DOHH2 (cell line): ENCODE results near the gene CIART.
"Not testable (repeated sequence)": the region's sequence is repeated elsewhere in the genome, so short reads cannot be mapped to it uniquely, and the experiment has no call there.

Experiments
- H3F3A ChIP-seq: fragments of 200-600 bp; sonication (generic), shearing (Covaris generic); 2 replicates; pipeline ENCODE4 v1.6.0; 2016; ENCODE audit warnings: antibody characterized with exemption, mild to moderate bottlenecking; ENCODE audit not compliant: control insufficient read depth, insufficient read depth
- H3K27ac ChIP-seq: fragments of 200-600 bp; sonication (generic); 2 replicates; pipeline ENCODE4 v1.5.1; 2014; ENCODE audit warnings: low read depth, mild to moderate bottlenecking, low read length, moderate library complexity
- H3K27me3 ChIP-seq: fragments of 200-600 bp; sonication (generic); 2 replicates; pipeline ENCODE4 v1.6.1; 2014; ENCODE audit warnings: mild to moderate bottlenecking, low read length, mixed read lengths; ENCODE audit not compliant: control insufficient read depth
- H3K36me3 ChIP-seq: fragments of 200-600 bp; sonication (generic); 2 replicates; pipeline ENCODE4 v1.6.1; 2014; ENCODE audit warnings: mild to moderate bottlenecking, low read length, moderate library complexity, mixed read lengths; ENCODE audit not compliant: control insufficient read depth
- H3K4me1 ChIP-seq: fragments of 200-600 bp; sonication (generic); 2 replicates; pipeline ENCODE4 v1.6.1; 2014; ENCODE audit warnings: mild to moderate bottlenecking, low read length, mixed read lengths; ENCODE audit not compliant: control insufficient read depth
- H3K4me2 ChIP-seq: fragments of 200-600 bp; sonication (generic); 2 replicates; pipeline ENCODE4 v1.6.0; 2014; ENCODE audit warnings: mild to moderate bottlenecking, low read length, moderate library complexity
- H3K4me3 ChIP-seq: fragments of 200-600 bp; sonication (generic); 2 replicates; pipeline ENCODE4 v1.5.1; 2014; ENCODE audit warnings: mild to moderate bottlenecking, low read length, mixed read lengths
- H3K79me2 ChIP-seq: fragments of 200-600 bp; sonication (generic); 2 replicates; pipeline ENCODE4 v1.6.1; 2014; ENCODE audit warnings: mild to moderate bottlenecking, low read length, mixed read lengths; ENCODE audit not compliant: control insufficient read depth
- H3K9me2 ChIP-seq: fragments of 200-600 bp; sonication (generic); replicated peaks from 2 replicates; pipeline ENCODE4 v1.6.1; 2014; ENCODE audit warnings: mild to moderate bottlenecking, low read length, mixed read lengths; ENCODE audit not compliant: control insufficient read depth
- H3K9me3 ChIP-seq: fragments of 200-600 bp; sonication (generic); 2 replicates; pipeline ENCODE4 v1.6.1; 2014; ENCODE audit warnings: antibody characterized with exemption, low read length, mixed read lengths; ENCODE audit not compliant: control insufficient read depth, insufficient read depth
- H4K20me1 ChIP-seq: fragments of 200-600 bp; sonication (generic); 2 replicates; pipeline ENCODE4 v1.6.0; 2014; ENCODE audit warnings: low read depth, mild to moderate bottlenecking, antibody characterized with exemption, low read length, moderate library complexity; ENCODE audit not compliant: control insufficient read depth, insufficient read depth
- CTCF ChIP-seq: fragments of 200-600 bp; sonication (generic); IDR thresholded peaks from one replicate; pipeline ENCODE4 v1.5.1; 2014; ENCODE audit warnings: antibody characterized with exemption, mild to moderate bottlenecking, low read depth, low read length; ENCODE audit not compliant: poor library complexity, severe bottlenecking
- EZH2phosphoT487 ChIP-seq: fragments of 200-600 bp; sonication (generic); IDR thresholded peaks from 2 replicates; pipeline ENCODE4 v1.6.1; 2017; ENCODE audit warnings: borderline replicate concordance, mild to moderate bottlenecking, antibody characterized with exemption, low read length, moderate library complexity, mixed read lengths

Gene CIART

GRCh38 chr1:150302338-150302737 is 20.0 kb downstream of the CIART start:
- TF ChIP-seq EZH2phosphoT487 (no peak), CTCF (no peak)
- H3K27me3 ChIP-seq, result no peaks in the 10 kb centered on the region
- H3F3A ChIP-seq, result no peaks in the 10 kb centered on the region
- no peaks in the 10 kb centered on the region for H4K20me1 ChIP-seq
- H3K79me2 ChIP-seq, result peaks cover 48% of the 10 kb centered on the region
- peaks cover 72% of the 10 kb centered on the region for H3K36me3 ChIP-seq
- no peak overlapping the region for H3K27ac ChIP-seq
- no peaks in the 10 kb centered on the region for H3K9me2 ChIP-seq
- no peaks in the 10 kb centered on the region for H3K9me3 ChIP-seq
- H3K4me3 ChIP-seq, result no peak overlapping the region
- no peak overlapping the region for H3K4me2 ChIP-seq
- no peaks in the 10 kb centered on the region for H3K4me1 ChIP-seq

DNA sequence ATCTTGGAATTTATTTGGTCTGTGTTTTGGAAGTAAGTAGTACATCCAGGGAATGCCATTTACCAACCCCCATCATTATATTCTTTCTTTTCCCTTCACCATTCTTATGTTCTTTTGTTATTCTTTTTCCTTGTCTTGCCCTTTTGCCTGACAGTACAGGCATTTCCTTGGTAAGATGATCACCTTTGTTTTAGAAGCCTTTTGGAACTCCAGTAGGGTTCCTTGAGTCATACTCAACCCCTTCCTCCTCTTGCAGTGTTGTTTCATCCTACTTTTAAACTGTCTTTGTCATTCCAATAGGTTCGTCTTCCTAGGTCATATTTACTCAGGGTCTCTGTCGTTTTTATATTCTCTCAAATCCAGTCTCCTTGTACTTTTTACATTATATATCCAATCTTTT is 20.5 kb downstream of the CIART start:
- no peaks in the 10 kb centered on the region for H3K27me3 ChIP-seq

GRCh38 chr1:150308585-150308984 is 26.2 kb downstream of the CIART start:
- not testable (repeated sequence) for H3K4me3 ChIP-seq, H3K79me2 ChIP-seq, H3K9me3 ChIP-seq, H4K20me1 ChIP-seq, H3K9me2 ChIP-seq, H3K4me2 ChIP-seq, H3K27ac ChIP-seq, H3K27me3 ChIP-seq
- peaks cover 37% of the 10 kb centered on the region for H3K36me3 ChIP-seq
- peaks cover 14% of the 10 kb centered on the region for H3K4me1 ChIP-seq
- peaks cover 20% of the 10 kb centered on the region for H3F3A ChIP-seq

More for the DNA sequence above, 20.5 kb downstream of the CIART start:
- no peak overlapping the region for H3K4me3 ChIP-seq
- no peak overlapping the region for H3K4me2 ChIP-seq
- no peaks in the 10 kb centered on the region for H4K20me1 ChIP-seq
- no peaks in the 10 kb centered on the region for H3K4me1 ChIP-seq
- peaks cover 2% of the 10 kb centered on the region; the same call in 1 of the 2 replicates for H3F3A ChIP-seq
- H3K79me2 ChIP-seq, result peaks cover 42% of the 10 kb centered on the region
- H3K27ac ChIP-seq, result no peak overlapping the region
- H3K9me2 ChIP-seq, result no peaks in the 10 kb centered on the region
- H3K36me3 ChIP-seq, result peaks cover 72% of the 10 kb centered on the region
- H3K9me3 ChIP-seq, result no peaks in the 10 kb centered on the region
- TF ChIP-seq EZH2phosphoT487, result no peak
- no peak for TF ChIP-seq CTCF

DNA sequence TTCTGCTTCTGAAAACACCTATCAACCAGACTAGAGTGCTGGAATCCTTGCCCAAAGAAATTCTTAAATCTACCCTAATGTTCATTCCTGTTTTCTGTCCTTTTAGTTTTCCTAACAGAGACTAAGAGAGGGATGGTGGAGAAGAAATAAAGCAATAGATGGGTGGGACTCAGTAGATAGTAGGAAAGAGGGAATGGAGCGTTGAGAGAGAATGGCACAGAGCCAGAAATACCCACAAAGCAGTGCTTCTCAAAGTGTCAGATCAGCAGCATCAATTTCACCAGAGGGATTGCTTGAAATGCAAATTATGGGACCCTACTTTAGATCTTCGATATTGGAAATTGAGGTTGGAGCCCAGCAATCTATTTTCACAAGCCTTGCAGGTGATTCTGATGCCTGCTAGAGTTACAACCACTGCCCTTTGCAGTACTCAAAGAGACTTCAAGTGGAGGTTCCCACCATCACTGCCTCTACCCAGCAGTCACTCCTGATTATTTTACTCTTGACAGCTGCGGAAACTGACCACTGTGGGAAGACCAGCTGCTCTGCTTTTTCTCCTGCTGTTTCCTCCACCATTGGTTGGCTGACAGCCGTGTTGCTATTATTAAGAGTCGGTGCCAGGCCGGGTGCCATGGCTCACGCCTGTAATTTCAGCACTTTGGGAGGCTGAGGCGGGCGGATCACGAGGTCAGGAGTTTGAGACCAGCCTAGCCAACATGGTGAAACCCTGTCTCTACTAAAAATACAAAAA is 27.6 kb downstream of the CIART start:
- no peak for TF ChIP-seq CTCF
- peaks cover 14% of the 10 kb centered on the region for H3K4me1 ChIP-seq
- H3K4me2 ChIP-seq, result no peak overlapping the region
- H3K9me2 ChIP-seq, result no peaks in the 10 kb centered on the region
- H3K27me3 ChIP-seq, result no peaks in the 10 kb centered on the region
- 0 out of 2 replicates have a peak, but pooled peaks cover 3% of the 10 kb centered on the region for H3K79me2 ChIP-seq
- H4K20me1 ChIP-seq, result no peaks in the 10 kb centered on the region
- H3F3A ChIP-seq, result peaks cover 20% of the 10 kb centered on the region
- H3K36me3 ChIP-seq, result peaks cover 28% of the 10 kb centered on the region
- H3K9me3 ChIP-seq, result no peaks in the 10 kb centered on the region
- H3K4me3 ChIP-seq, result no peak overlapping the region
- H3K27ac ChIP-seq, result no peak overlapping the region
